AG04450 (cell line): ENCODE data around the gene TBC1D2B. TPM values are rescaled to one million over a fixed set of nuclear protein-coding genes. Genes with fewer than 3 reads are reported as not detected.

ENCODE experiments used
- CTCF ChIA-PET: fragments of 300-600, 350-600 bp; formaldehyde crosslinking; extraction: SDS; loops from one replicate; lab custom pipeline; 2022; ENCODE audit warnings: antibody characterized with exemption, inconsistent platforms; lab: Charles Lee
- POLR2A ChIA-PET: fragments of 350-600 bp; formaldehyde crosslinking; extraction: SDS; loops from one replicate; lab custom pipeline; 2021; ENCODE audit warnings: antibody characterized with exemption, inconsistent platforms; lab: Yijun Ruan, JAX
- DNase-seq: peaks from one replicate; pipeline ENCODE4 v3.0.0-alpha.2; 2011; ENCODE audit warnings: low read depth, low spot score
- H3K27ac ChIP-seq: one replicate; pipeline ENCODE4 v1.5.1; 2012; ENCODE audit warnings: low read depth, low read length, control low read depth
- H3K27me3 ChIP-seq: one replicate; pipeline ENCODE4 v1.6.0; 2012; ENCODE audit warnings: low read length; ENCODE audit not compliant: control insufficient read depth, insufficient read depth
- H3K4me3 ChIP-seq: 2 replicates; pipeline ENCODE4 v1.5.1; 2011; ENCODE audit warnings: mild to moderate bottlenecking, low read depth, low read length, control low read depth
- H3K9me3 ChIP-seq: 2 replicates; pipeline ENCODE4 v1.5.1; 2012; ENCODE audit warnings: low read length; ENCODE audit not compliant: control insufficient read depth, insufficient read depth
- polyA plus RNA-seq: library from polyadenylated mRNA; depleted of rRNA; stranded (reverse); fragments of >200 nt; gene quantifications from 2 replicates; pipeline ENCODE4 v1.2.3, GENCODE V29; 2011
- TF ChIP-seq, protein P1 (sequence below): IDR thresholded peaks from 2 replicates; pipeline ENCODE4 v1.5.1; 2011; ENCODE audit warnings: low read depth, low read length, control low read depth, inconsistent platforms

TBC1D2B gene
- polyA plus RNA-seq, 1 experiment = 42.0 TPM

DNA sequence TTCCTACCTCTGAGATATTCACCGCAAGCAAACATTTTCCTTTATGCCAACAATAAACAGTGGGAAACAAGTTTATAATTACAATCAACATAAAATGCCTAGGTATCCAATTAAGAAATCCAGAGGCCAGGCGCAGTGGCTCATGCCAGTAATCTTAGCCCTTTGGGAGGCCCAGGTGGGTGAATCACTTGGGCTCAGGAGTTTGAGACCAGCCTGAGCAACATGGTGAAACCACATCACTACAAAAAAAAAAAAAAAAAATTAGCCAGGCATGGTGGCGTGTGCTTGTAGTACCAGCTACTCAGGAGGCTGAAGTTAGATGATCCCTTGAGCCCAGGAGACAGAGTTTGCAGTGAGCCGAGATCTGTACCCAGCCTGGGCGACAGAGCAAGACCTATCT lies 17.3 kb downstream of the TBC1D2B start:
- DNase-seq = no peak
- POLR2A ChIA-PET = interaction anchor here (1.9 kb wide), 1 partner anchor 10 kb away, joined by 6 read pairs; no protein-coding TSS in a partner anchor
- no peak overlapping the region for H3K27ac ChIP-seq
- no peaks in the 10 kb centered on the region for H3K9me3 ChIP-seq
- TF ChIP-seq, protein P1, sequence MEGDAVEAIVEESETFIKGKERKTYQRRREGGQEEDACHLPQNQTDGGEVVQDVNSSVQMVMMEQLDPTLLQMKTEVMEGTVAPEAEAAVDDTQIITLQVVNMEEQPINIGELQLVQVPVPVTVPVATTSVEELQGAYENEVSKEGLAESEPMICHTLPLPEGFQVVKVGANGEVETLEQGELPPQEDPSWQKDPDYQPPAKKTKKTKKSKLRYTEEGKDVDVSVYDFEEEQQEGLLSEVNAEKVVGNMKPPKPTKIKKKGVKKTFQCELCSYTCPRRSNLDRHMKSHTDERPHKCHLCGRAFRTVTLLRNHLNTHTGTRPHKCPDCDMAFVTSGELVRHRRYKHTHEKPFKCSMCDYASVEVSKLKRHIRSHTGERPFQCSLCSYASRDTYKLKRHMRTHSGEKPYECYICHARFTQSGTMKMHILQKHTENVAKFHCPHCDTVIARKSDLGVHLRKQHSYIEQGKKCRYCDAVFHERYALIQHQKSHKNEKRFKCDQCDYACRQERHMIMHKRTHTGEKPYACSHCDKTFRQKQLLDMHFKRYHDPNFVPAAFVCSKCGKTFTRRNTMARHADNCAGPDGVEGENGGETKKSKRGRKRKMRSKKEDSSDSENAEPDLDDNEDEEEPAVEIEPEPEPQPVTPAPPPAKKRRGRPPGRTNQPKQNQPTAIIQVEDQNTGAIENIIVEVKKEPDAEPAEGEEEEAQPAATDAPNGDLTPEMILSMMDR = no peak
- no peak overlapping the region for H3K4me3 ChIP-seq
- H3K27me3 ChIP-seq = no peaks in the 10 kb centered on the region
- CTCF ChIA-PET = interaction anchor here (2.6 kb wide), 1 partner anchor 48 kb away, joined by 12 read pairs; no protein-coding TSS in a partner anchor

DNA sequence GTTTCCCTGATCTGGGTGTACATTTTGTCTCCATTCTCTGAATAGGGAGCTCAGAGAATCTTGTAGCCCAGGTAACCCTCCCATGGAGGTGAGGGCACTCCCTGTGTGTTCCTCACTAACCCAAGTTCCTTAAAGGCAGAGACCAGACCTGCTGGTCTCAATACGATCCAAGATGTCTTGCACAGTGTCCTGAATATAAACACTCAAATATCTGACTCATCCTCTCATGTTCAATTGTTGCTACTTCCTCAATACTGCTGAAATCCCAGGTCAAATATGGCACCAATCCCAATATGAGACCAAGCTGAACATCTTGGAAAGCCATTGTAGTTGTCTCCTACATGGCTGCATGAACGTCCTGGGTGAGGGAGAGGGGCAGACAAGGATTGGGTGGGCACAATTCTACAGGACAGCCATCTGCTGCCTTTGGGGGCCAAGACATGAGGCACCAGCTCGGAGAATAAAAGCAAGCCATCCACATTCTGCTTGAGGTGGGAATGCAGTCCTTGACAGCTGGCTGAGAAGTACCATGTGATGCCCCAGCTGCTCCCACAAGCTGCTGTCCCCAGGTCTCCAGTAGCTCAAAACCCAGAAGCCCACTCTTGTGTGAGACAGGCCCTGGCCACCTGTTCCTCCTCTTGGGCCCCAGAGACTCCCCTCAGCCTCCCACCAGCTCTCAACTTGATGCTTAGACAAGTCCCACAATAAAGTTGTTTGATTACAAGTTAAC lies 18.2 kb downstream of the TBC1D2B start:
- Histone ChIP-seq H3K27ac (peak overlapping the region; percentile 23), H3K9me3 (no peaks in the 10 kb centered on the region), H3K4me3 (no peak overlapping the region), H3K27me3 (no peaks in the 10 kb centered on the region)
- TF ChIP-seq, protein P1 = no peak
- ChIA-PET POLR2A (interaction anchor here (0.7 to 1.9 kb wide), 2 partner anchors 9 to 27 kb away, joined by 3 to 6 read pairs; no protein-coding TSS in a partner anchor), CTCF (interaction anchor here (0.7 to 2.6 kb wide), 3 partner anchors 9 to 49 kb away, joined by 3 to 12 read pairs (median 3); no protein-coding TSS in a partner anchor)
- DNase-seq = no peak

GRCh38 chr15:78058401-78058935 lies 19.0 kb downstream of the TBC1D2B start:
- H3K9me3 ChIP-seq = no peaks in the 10 kb centered on the region
- CTCF ChIA-PET = interaction anchor here (0.6 to 2.6 kb wide), 4 partner anchors 8 to 72 kb away, joined by 3 to 12 read pairs (median 3); no protein-coding TSS in a partner anchor
- no peak for DNase-seq
- no peaks in the 10 kb centered on the region for H3K27me3 ChIP-seq
- H3K27ac ChIP-seq = no peak overlapping the region
- TF ChIP-seq, protein P1 = no peak
- POLR2A ChIA-PET = interaction anchor here (1.9 kb wide), 1 partner anchor 9 kb away, joined by 6 read pairs; no protein-coding TSS in a partner anchor
- no peak overlapping the region for H3K4me3 ChIP-seq

DNA sequence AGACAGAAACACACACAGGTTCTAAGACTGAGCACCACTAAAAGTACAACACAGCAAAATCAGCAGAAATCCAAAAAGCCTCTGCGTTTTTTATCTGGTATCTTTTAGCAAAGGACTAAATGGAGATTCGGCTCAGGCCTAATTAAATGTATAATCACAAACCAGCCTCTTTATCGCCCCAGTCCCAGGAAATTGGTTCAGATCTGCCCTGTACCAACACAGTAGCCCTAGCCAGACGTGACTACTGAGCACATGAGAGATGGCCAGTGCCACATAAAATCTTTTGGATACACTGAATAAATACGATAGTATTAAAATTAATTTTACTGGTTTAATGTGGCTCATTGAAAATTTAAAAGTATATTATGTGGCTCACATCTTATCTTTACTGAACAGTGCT lies 19.7 kb downstream of the TBC1D2B start:
- no peaks in the 10 kb centered on the region for H3K9me3 ChIP-seq
- TF ChIP-seq, protein P1 = no peak
- POLR2A ChIA-PET = no interaction called here
- CTCF ChIA-PET = no interaction called here
- no peaks in the 10 kb centered on the region for H3K27me3 ChIP-seq
- DNase-seq = no peak
- no peak overlapping the region for H3K4me3 ChIP-seq
- no peak overlapping the region for H3K27ac ChIP-seq
